NB4 (cell line): ENCODE measurements around the gene FXYD5.
A peak's percentile ranks its signal among the peaks of the same experiment; 100 is the strongest.

ENCODE experiments used
- DNase-seq: peaks from one replicate; pipeline ENCODE4 v3.0.0; 2010; ENCODE audit warnings: low read depth
- H3K4me3 ChIP-seq: one replicate; pipeline ENCODE4 v1.5.1; 2011; ENCODE audit warnings: mild to moderate bottlenecking, low read depth, low read length, moderate library complexity
- CTCF ChIP-seq: IDR thresholded peaks from one replicate; pipeline ENCODE4 v1.5.1; 2012; ENCODE audit warnings: low read depth, low read length
- MAX ChIP-seq: IDR thresholded peaks from 2 replicates; pipeline ENCODE4 v1.6.1; 2011; ENCODE audit warnings: low read depth, low read length
- MYC ChIP-seq: IDR thresholded peaks from 2 replicates; pipeline ENCODE4 v1.6.1; 2011; ENCODE audit warnings: low read depth, low read length
- POLR2A ChIP-seq: IDR thresholded peaks from 2 replicates; pipeline ENCODE4 v1.6.1; 2011; ENCODE audit warnings: mild to moderate bottlenecking; ENCODE audit not compliant: insufficient read length; ENCODE audit errors: extremely low read depth

The FXYD5 gene

GRCh38 chr19:35153701-35154524 is 622 bp upstream of the FXYD5 start:
- TF ChIP-seq CTCF, result peak; percentile 36
- TF ChIP-seq MAX, result no peak
- H3K4me3 ChIP-seq, result peak overlapping the region; percentile 59
- DNase-seq, result peak; percentile 44

GRCh38 chr19:35155441-35155840 is 906 bp downstream of the FXYD5 start:
- DNase-seq, result no peak
- TF ChIP-seq CTCF (no peak), MAX (no peak), POLR2A (no peak), MYC (no peak)
- H3K4me3 ChIP-seq, result peak overlapping the region; percentile 59

GRCh38 chr19:35155981-35156672 is 1.6 kb downstream of the FXYD5 start:
- no peak for DNase-seq
- H3K4me3 ChIP-seq, result no peak overlapping the region
- TF ChIP-seq MAX (no peak), MYC (no peak), POLR2A (no peak), CTCF (no peak)

GRCh38 chr19:35156673-35157014 is 2.1 kb downstream of the FXYD5 start:
- DNase-seq, result no peak

GRCh38 chr19:35157431-35157830 is 2.9 kb downstream of the FXYD5 start:
- TF ChIP-seq MYC (no peak), POLR2A (no peak), CTCF (no peak), MAX (no peak)
- no peak overlapping the region for H3K4me3 ChIP-seq
- DNase-seq, result no peak

More at GRCh38 chr19:35156673-35157014, 2.1 kb downstream of the FXYD5 start:
- no peak for TF ChIP-seq MYC
- no peak for TF ChIP-seq CTCF
- TF ChIP-seq MAX, result no peak
- TF ChIP-seq POLR2A, result no peak
- no peak overlapping the region for H3K4me3 ChIP-seq
